Measurements from ENCODE around the gene USP21.

The USP21 gene

GRCh38 chr1:161193561-161194235 is 34.4 kb downstream of the USP21 start:
- no peak for DNase-seq (ENCODE audit: low read depth)

- DNase-seq (ENCODE audit: low read depth) = no peak
Measured at GRCh38 chr1:161195171-161195570, 35.9 kb downstream of the USP21 start.

- DNase-seq (ENCODE audit: low read depth) = no peak
Measured at GRCh38 chr1:161196111-161196510, 36.8 kb downstream of the USP21 start.

GRCh38 chr1:161196521-161197451 is 37.5 kb downstream of the USP21 start:
- DNase-seq (ENCODE audit: low read depth) = no peak

GRCh38 chr1:161197560-161198193 is 38.4 kb downstream of the USP21 start:
- DNase-seq (ENCODE audit: low read depth) = no peak

GRCh38 chr1:161198194-161198896 is 39.0 kb downstream of the USP21 start:
- DNase-seq (ENCODE audit: low read depth) = no peak

- DNase-seq (ENCODE audit: low read depth) = no peak
Measured at GRCh38 chr1:161198897-161199431, 39.7 kb downstream of the USP21 start, which contains the start of gene ADAMTS4. Gene ADAMTS4 (minus strand): TSS chr1:161199054. CDS start chr1:161198627, 427 bp downstream.

- DNase-seq (ENCODE audit: low read depth) = no peak
Measured at GRCh38 chr1:161199506-161200139, 40.3 kb downstream of the USP21 start.

GRCh38 chr1:161200421-161200991 is 41.2 kb downstream of the USP21 start:
- no peak for DNase-seq (ENCODE audit: low read depth)

- DNase-seq (ENCODE audit: low read depth) = no peak
Measured at GRCh38 chr1:161200992-161201835, 41.9 kb downstream of the USP21 start.

- DNase-seq (ENCODE audit: low read depth) = peak; percentile 90
Measured at GRCh38 chr1:161201836-161202712, 42.8 kb downstream of the USP21 start, which contains the start of gene NDUFS2. Gene NDUFS2 (plus strand): TSS chr1:161202367. CDS start chr1:161202386, 19 bp downstream.

- no peak for DNase-seq (ENCODE audit: low read depth)
Measured at GRCh38 chr1:161206411-161207140, 47.3 kb downstream of the USP21 start.

GRCh38 chr1:161207173-161207572 is 47.9 kb downstream of the USP21 start:
- DNase-seq (ENCODE audit: low read depth) = no peak

GRCh38 chr1:161209790-161210409 is 50.6 kb downstream of the USP21 start:
- peak; percentile 55 for DNase-seq (ENCODE audit: low read depth)

GRCh38 chr1:161214369-161214768 is 55.1 kb downstream of the USP21 start:
- DNase-seq (ENCODE audit: low read depth) = no peak

- no peak for DNase-seq (ENCODE audit: low read depth)
Measured at GRCh38 chr1:161215076-161215475, 55.8 kb downstream of the USP21 start, which contains the start of gene FCER1G. Gene FCER1G (plus strand): TSS chr1:161215295. CDS start chr1:161215322, 27 bp downstream.
